Spleen (tissue), 11 donors: ENCODE data around the gene EGFR. TPM values are rescaled to one million over a fixed set of nuclear protein-coding genes. Genes with fewer than 3 reads are reported as not detected.

ENCODE experiments used
- DNase-seq: peaks from one replicate; pipeline ENCODE4 v3.0.0-alpha.2; 2020
- H3K27ac ChIP-seq, 8 donors: fragments of 200-600 bp; sonication (generic) in 7 of 8; 1 replicate in 4 of 8; 2 replicates in 4 of 8; pipeline versions ENCODE4 v1.5.0 to v1.8.0; 2016 to 2021; ENCODE audit warnings: inconsistent platforms in 4 of 8, mild to moderate bottlenecking in 4 of 8, moderate library complexity in 1 of 8
- H3K27me3 ChIP-seq, 7 donors: fragments of 200-600 bp; sonication (generic) in 6 of 7; replicated peaks in 1 of 7; 1 replicate in 4 of 7; 2 replicates in 3 of 7; pipeline versions ENCODE4 v1.5.0 to v1.8.0; 2016 to 2021; ENCODE audit warnings: inconsistent platforms in 3 of 7, mild to moderate bottlenecking in 1 of 7
- H3K36me3 ChIP-seq, 6 donors: fragments of 200-600 bp; sonication (generic) in 5 of 6; 1 replicate in 4 of 6; 2 replicates in 2 of 6; pipeline versions ENCODE4 v1.5.0 to v1.8.0; 2016 to 2021; ENCODE audit warnings: inconsistent platforms in 2 of 6
- H3K4me1 ChIP-seq, 6 donors: fragments of 200-600 bp; sonication (generic) in 5 of 6; 1 replicate in 3 of 6; 2 replicates in 3 of 6; pipeline versions ENCODE4 v1.5.0 to v1.8.0; 2016 to 2021; ENCODE audit warnings: inconsistent platforms in 3 of 6
- H3K4me3 ChIP-seq, 8 donors: fragments of 200-600 bp; sonication (generic) in 7 of 8; 1 replicate in 4 of 8; 2 replicates in 4 of 8; pipeline versions ENCODE4 v1.5.0 to v1.8.0; 2016 to 2021; ENCODE audit warnings: inconsistent platforms in 4 of 8, mild to moderate bottlenecking in 4 of 8, moderate library complexity in 2 of 8
- H3K9me3 ChIP-seq, 8 donors: fragments of 200-600 bp; sonication (generic) in 7 of 8; 1 replicate in 4 of 8; 2 replicates in 4 of 8; pipeline versions ENCODE4 v1.5.0 to v1.8.0; 2016 to 2021; ENCODE audit warnings: inconsistent platforms in 4 of 8
- POLR2A ChIP-seq, 3 donors: fragments of 450-650 bp; IDR thresholded peaks; one replicate each; pipeline ENCODE4 v1.5.1; 2017; ENCODE audit warnings: antibody characterized with exemption in 3 of 3, mild to moderate bottlenecking in 1 of 3
- POLR2AphosphoS5 ChIP-seq, 3 donors: sonication (generic); formaldehyde crosslinking; IDR thresholded peaks; one replicate each; pipeline ENCODE4 v1.5.1; 2017; ENCODE audit warnings: antibody characterized with exemption in 3 of 3
- WGBS, 5 donors: extraction: QIAGEN DNeasy Blood & Tissue Kit in 3 of 5; methylation state at CpG; one replicate each; pipeline versions ENCODE4 v1.1.5 to v1.1.7; 2013 to 2018; 5-methylcytosine and 5-hydroxymethylcytosine counted together
- intact Hi-C: fragments of 100-400 bp; cut with DNase I; formaldehyde crosslinking; loops from one replicate; pipeline ENCODE4 v1.15.0; 2023; ENCODE audit warnings: low total_unique reads
- polyA plus RNA-seq, 3 donors: library from polyadenylated mRNA; stranded (reverse); fragments of 200-250 nt; gene quantifications; one replicate each; pipeline ENCODE4 v1.2.1, GENCODE V29; 2013
- total RNA-seq, 7 donors: library from RNA; depleted of rRNA in 3 of 7; stranded (reverse); fragments of >200 nt in 3 of 7; fragmentation: NEBNext Ultra II Directional in 4 of 7; extraction: Animal tissue kit (Norgen Biotek cat#: 25700) in 4 of 7; gene quantifications; one replicate each; pipeline versions ENCODE4 v1.1.0 to v1.2.1, GENCODE V29; 2016 to 2021
- TF ChIP-seq, protein P1 (sequence below), 11 experiments: fragments of 200-600 bp in 7 of 11; fragments of 450-650 bp in 4 of 11; sonication (generic) in 4 of 11; IDR thresholded peaks in 8 of 11; conservative IDR thresholded peaks in 3 of 11; 1 replicate in 7 of 11; 2 replicates in 4 of 11; pipeline versions ENCODE4 v1.4.0 to v1.8.0; 2016 to 2021; ENCODE audit warnings: antibody characterized with exemption in 11 of 11, inconsistent platforms in 4 of 11, mild to moderate bottlenecking in 1 of 11
- donor health status: healthy with polysubstance abuse.
- donor health status: DM: no; HTN: no; CAD: no; lungs with moderate emphysema.
- donor health status: DM: no; HTN: no; CAD: no.
- donor health status: Bipolar disorder and iron deficiency.
- donor health status: healthy.
- donor health status: DM: no; HTN: no; CAD: no.
- donor health status: DM: yes; HTN: yes; CAD: no.

The EGFR gene
- total and polyA plus RNA-seq, 10 donors: 1.1 to 35.2 (median 24.5) TPM

DNA sequence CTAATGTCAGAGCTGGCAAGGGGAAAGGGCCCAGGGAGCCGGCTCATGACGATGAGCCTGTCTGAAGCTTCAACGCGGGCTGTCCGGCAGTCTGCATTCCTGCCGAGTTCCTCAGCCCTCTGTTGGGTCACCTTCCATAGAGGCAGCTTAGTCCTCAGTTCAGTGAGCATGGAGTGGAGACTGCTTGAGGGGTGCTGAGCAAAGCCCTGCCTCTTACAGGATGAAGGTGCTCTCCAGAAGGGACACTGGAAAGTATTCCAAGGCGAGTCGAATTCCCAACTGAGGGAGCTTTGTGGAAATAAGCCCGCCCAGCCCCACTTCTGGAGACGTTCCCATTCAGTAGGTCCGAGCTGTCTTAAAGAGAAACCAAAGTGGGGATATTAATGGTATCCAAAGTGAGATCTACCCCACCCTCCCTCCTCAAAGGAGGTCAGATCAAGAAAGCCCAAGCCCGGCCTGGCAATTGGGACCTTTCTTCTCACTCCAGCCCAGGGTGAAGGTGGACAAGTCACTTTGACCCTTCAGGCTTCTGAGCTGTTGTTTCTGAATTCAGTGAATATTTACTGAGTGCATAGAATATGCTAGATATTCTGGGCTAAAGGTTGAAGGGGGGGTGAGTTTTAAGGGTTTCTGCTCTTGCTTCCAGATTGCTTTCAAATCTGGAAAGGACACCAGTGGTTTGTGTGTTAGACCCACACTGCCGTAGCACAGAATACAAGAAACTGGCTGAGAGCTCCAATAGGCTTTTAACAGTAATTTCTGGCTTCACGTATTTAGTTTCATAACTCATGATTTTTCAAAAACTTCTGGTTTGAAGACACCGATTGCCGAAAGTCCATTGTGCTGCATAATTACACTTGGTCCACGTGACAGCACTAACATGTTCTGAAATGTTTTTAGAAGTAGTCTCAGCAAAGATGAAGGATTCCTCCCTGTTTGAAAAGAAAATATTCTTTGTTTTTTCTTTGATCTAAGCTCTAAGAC, 3.5 kb downstream of the EGFR start:
- Histone ChIP-seq H3K4me3 (peak overlapping the region in 1 of 8 donors; percentile 4), H3K27ac (peak overlapping the region in 1 of 8 donors; percentile 17), H3K36me3 (no peaks in the 10 kb centered on the region), H3K9me3 (no peaks in the 10 kb centered on the region), H3K4me1 (peaks cover 0 to 29% (median 11%) of the 10 kb centered on the region in 6 donors), H3K27me3 (peaks cover 4 to 53% (median 19%) of the 10 kb centered on the region in 7 donors)
- TF ChIP-seq POLR2A (IDR thresholded peaks at IDR 0.05) (no peak), POLR2AphosphoS5 (IDR thresholded peaks at IDR 0.05) (no peak)
- TF ChIP-seq, protein P1, sequence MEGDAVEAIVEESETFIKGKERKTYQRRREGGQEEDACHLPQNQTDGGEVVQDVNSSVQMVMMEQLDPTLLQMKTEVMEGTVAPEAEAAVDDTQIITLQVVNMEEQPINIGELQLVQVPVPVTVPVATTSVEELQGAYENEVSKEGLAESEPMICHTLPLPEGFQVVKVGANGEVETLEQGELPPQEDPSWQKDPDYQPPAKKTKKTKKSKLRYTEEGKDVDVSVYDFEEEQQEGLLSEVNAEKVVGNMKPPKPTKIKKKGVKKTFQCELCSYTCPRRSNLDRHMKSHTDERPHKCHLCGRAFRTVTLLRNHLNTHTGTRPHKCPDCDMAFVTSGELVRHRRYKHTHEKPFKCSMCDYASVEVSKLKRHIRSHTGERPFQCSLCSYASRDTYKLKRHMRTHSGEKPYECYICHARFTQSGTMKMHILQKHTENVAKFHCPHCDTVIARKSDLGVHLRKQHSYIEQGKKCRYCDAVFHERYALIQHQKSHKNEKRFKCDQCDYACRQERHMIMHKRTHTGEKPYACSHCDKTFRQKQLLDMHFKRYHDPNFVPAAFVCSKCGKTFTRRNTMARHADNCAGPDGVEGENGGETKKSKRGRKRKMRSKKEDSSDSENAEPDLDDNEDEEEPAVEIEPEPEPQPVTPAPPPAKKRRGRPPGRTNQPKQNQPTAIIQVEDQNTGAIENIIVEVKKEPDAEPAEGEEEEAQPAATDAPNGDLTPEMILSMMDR (IDR thresholded peaks at IDR 0.05 in 8 of 11, conservative IDR thresholded peaks at IDR 0.05 in 3 of 11): no peak
- 79 to 89% (median 87%) methylated on average over 16 to 17 of the region's 17 CpGs for WGBS, 5 donors
- intact Hi-C loops: loop anchor here (10.0 kb wide), 1 partner anchor 83 kb away; no protein-coding TSS in a partner anchor
- DNase-seq: no peak

DNA sequence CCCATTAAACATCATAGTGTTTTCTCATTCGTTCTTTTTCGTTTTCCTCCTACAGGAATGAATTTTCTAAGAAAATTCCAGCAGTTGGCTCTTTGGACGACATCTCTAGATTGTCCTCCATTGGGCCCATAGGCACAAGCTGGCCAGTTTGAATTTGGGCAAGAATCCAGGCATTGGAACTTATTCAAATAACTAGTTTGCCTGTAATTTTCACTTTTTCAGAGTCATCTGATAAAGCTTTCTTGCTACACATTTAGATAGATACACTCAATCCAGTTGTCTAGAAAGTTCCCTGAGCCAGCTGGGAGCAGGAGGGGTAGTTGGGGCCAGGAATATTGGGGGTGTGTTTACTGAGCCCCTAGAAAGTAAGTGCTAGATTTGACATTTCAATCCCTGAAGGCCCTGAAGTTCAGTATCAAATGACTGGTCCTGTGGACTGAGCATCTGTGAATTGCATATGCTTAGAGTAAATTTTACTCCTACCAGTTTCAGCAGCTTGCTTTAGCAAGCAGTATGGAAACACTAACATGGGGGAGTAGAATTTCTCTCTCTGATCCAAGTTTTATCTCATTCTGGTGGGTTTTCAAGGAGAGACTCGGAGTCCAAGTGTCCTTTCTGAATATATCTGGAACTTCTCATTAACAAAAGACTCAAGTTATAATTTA, 5.2 kb downstream of the EGFR start:
- DNase-seq: no peak
- peaks cover 4 to 36% (median 11%) of the 10 kb centered on the region in 7 donors for H3K27me3 ChIP-seq
- H3K27ac ChIP-seq: no peak overlapping the region
- intact Hi-C loops: loop anchor here (10.0 kb wide), 1 partner anchor 81 kb away; no protein-coding TSS in a partner anchor
- TF ChIP-seq POLR2A (IDR thresholded peaks at IDR 0.05) (no peak), POLR2AphosphoS5 (IDR thresholded peaks at IDR 0.05) (no peak)
- TF ChIP-seq, protein P1 (IDR thresholded peaks at IDR 0.05 in 8 of 11, conservative IDR thresholded peaks at IDR 0.05 in 3 of 11): no peak
- H3K9me3 ChIP-seq: no peaks in the 10 kb centered on the region
- H3K4me1 ChIP-seq: peaks cover 0 to 15% (median 7%) of the 10 kb centered on the region in 6 donors
- no peaks in the 10 kb centered on the region for H3K36me3 ChIP-seq
- no peak overlapping the region for H3K4me3 ChIP-seq
- WGBS, 5 donors: 72 to 85% (median 77%) methylated on average over 4 of the region's 4 CpGs

DNA sequence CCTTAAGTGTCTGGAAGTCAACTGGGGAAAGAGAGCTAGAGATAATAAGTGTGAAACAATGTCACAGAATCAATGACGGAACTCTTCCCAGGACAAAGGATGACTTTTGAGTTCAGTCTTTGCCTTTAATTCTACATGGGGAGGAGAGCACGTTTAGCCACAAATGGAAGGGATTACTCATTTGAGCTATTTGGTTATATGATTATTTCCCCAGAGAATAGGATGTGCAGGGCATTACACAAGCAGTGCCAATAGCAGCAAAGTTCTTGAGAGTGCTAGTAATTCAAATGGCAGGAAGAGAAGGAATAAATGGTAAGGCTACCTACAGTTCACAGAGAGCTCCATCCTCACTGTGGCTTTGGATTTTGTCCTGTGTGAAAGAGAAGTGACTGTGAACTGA, 6.0 kb downstream of the EGFR start:
- 68 to 91% (median 80%) methylated on average over 2 of the region's 2 CpGs for WGBS, 5 donors
- no peaks in the 10 kb centered on the region for H3K9me3 ChIP-seq
- H3K36me3 ChIP-seq: no peaks in the 10 kb centered on the region
- H3K27me3 ChIP-seq: peaks cover 2 to 28% (median 5%) of the 10 kb centered on the region in 7 donors
- H3K4me3 ChIP-seq: no peak overlapping the region
- H3K4me1 ChIP-seq: peaks cover 0 to 7% (median 4%) of the 10 kb centered on the region in 6 donors
- intact Hi-C loops: loop anchor here (10.0 kb wide), 1 partner anchor 80 kb away; no protein-coding TSS in a partner anchor
- no peak for DNase-seq
- TF ChIP-seq POLR2A (IDR thresholded peaks at IDR 0.05): no peak
- no peak for TF ChIP-seq POLR2AphosphoS5 (IDR thresholded peaks at IDR 0.05)
- TF ChIP-seq, protein P1 (IDR thresholded peaks at IDR 0.05 in 8 of 11, conservative IDR thresholded peaks at IDR 0.05 in 3 of 11): no peak
- H3K27ac ChIP-seq: no peak overlapping the region
